Keratinocyte (primary cell): Measurements from ENCODE around the gene RFX3.

ENCODE experiments used
- CTCF ChIP-seq, 3 experiments: IDR thresholded peaks in 1 of 3; conservative IDR thresholded peaks in 1 of 3; optimal IDR thresholded peaks in 1 of 3; 2 replicates in 2 of 3; 3 replicates in 1 of 3; pipeline versions ENCODE3 to v1.5.1; 2011; ENCODE audit warnings: low read length in 3 of 3, mild to moderate bottlenecking in 3 of 3, moderate library complexity in 2 of 3, control low read depth in 1 of 3, inconsistent platforms in 1 of 3; ENCODE audit not compliant: insufficient read depth in 2 of 3; ENCODE audit errors: extremely low read depth in 1 of 3
- EZH2 ChIP-seq: IDR thresholded peaks from one replicate; pipeline ENCODE4 v1.6.1; 2012; ENCODE audit warnings: inconsistent platforms, mild to moderate bottlenecking, low read length, moderate library complexity

GRCh38 chr9:3419893-3420292 lies 105.9 kb downstream of the RFX3 start:
- TF ChIP-seq CTCF (optimal IDR thresholded peaks at IDR 0.05 in 1 of 3, IDR thresholded peaks at IDR 0.05 in 1 of 3, conservative IDR thresholded peaks at IDR 0.05 in 1 of 3; ENCODE audit: extremely low read depth in 1 of 3, insufficient read depth in 2 of 3, low read length in 3 of 3) (no peak), EZH2 (no peak)
